GM12891 (cell line): ENCODE data around the gene SCGB2B2.

Experiments used
- PAX5 ChIP-seq: IDR thresholded peaks from 2 replicates; pipeline ENCODE4 v1.6.1; 2011; ENCODE audit warnings: low read length, moderate library complexity, mild to moderate bottlenecking; ENCODE audit not compliant: insufficient read depth, severe bottlenecking
- POLR2A ChIP-seq: IDR thresholded peaks from 2 replicates; pipeline ENCODE4 v1.6.1; 2011; ENCODE audit warnings: low read depth, low read length, control low read depth
- POLR2AphosphoS5 ChIP-seq: IDR thresholded peaks from 2 replicates; pipeline ENCODE4 v1.6.1; 2011; ENCODE audit warnings: low read depth, low read length, control low read depth
- POU2F2 ChIP-seq: IDR thresholded peaks from 2 replicates; pipeline ENCODE4 v1.6.1; 2011; ENCODE audit warnings: low read depth, mild to moderate bottlenecking, control low read depth, low read length, moderate library complexity
- SPI1 ChIP-seq: IDR thresholded peaks from 2 replicates; pipeline ENCODE4 v1.6.1; 2011; ENCODE audit warnings: low read depth, low read length, control low read depth
- TAF1 ChIP-seq: IDR thresholded peaks from 2 replicates; pipeline ENCODE4 v1.6.1; 2011; ENCODE audit warnings: low read depth, low read length, control low read depth

GRCh38 chr19:34711890-34712289 is 34.9 kb upstream of the SCGB2B2 start:
- TF ChIP-seq POLR2AphosphoS5 (no peak), POLR2A (no peak), TAF1 (no peak), POU2F2 (no peak), SPI1 (no peak), PAX5 (no peak)
